HEK293 (cell line): ENCODE results near the gene PTPRG.

Experiments used
- CTCF ChIA-PET: fragments of 350-600 bp; formaldehyde crosslinking; extraction: SDS; loops from one replicate; lab custom pipeline; 2021; ENCODE audit warnings: antibody characterized with exemption; lab: Yijun Ruan, JAX
- POLR2A ChIA-PET: fragments of 300-600 bp; formaldehyde crosslinking; extraction: SDS; loops from one replicate; lab custom pipeline; 2020; ENCODE audit warnings: antibody characterized with exemption, inconsistent platforms; lab: Yijun Ruan, JAX
- H3K27ac ChIP-seq: fragments of 200-500 bp; sonication (Bioruptor generic); 2 replicates; pipeline ENCODE4 v1.5.1; 2014; ENCODE audit warnings: low read depth, low read length, control low read depth, inconsistent platforms; ENCODE audit errors: extremely low read depth
- H3K36me3 ChIP-seq, 2 experiments: fragments of 200-500 bp in 1 of 2; sonication (Bioruptor generic) in 1 of 2; 1 replicate in 1 of 2; 2 replicates in 1 of 2; pipeline ENCODE4 v1.5.1; 2014 to 2017; ENCODE audit warnings: inconsistent platforms in 2 of 2, low read length in 2 of 2; ENCODE audit not compliant: control insufficient read depth in 2 of 2, insufficient read depth in 1 of 2
- H3K4me1 ChIP-seq: fragments of 200-500 bp; sonication (Bioruptor generic); 2 replicates; pipeline ENCODE4 v1.5.1; 2014; ENCODE audit warnings: mild to moderate bottlenecking, low read length, inconsistent platforms; ENCODE audit not compliant: control insufficient read depth, insufficient read depth
- H3K4me3 ChIP-seq: 2 replicates; pipeline ENCODE4 v1.5.1; 2011; ENCODE audit warnings: low read depth, mild to moderate bottlenecking, control low read depth, low read length, moderate library complexity
- H3K9me3 ChIP-seq: fragments of 200-500 bp; sonication (Bioruptor generic); 2 replicates; pipeline ENCODE4 v1.5.1; 2014; ENCODE audit warnings: low read depth, low read length, inconsistent platforms; ENCODE audit not compliant: control insufficient read depth, insufficient read depth
- AEBP2 ChIP-seq: fragments of 450-650 bp; formaldehyde crosslinking; IDR thresholded peaks from 2 replicates; pipeline ENCODE4 v1.5.1; 2016; ENCODE audit warnings: missing biosample characterization, missing genetic modification characterization, borderline replicate concordance
- BCL6B ChIP-seq: fragments of 450-650 bp; formaldehyde crosslinking; IDR thresholded peaks from 2 replicates; pipeline ENCODE4 v1.5.1; 2017; ENCODE audit warnings: missing biosample characterization, missing genetic modification characterization
- HOXA7 ChIP-seq: sonication (generic); formaldehyde crosslinking; IDR thresholded peaks from 2 replicates; pipeline ENCODE4 v1.8.1; 2022; ENCODE audit warnings: missing genetic modification reagents, borderline replicate concordance
- PRDM1 ChIP-seq: fragments of 450-650 bp; formaldehyde crosslinking; IDR thresholded peaks from 2 replicates; pipeline ENCODE4; 2016; ENCODE audit warnings: missing biosample characterization, missing genetic modification characterization
- ZBTB20 ChIP-seq: fragments of 450-650 bp; formaldehyde crosslinking; IDR thresholded peaks from 2 replicates; pipeline ENCODE4 v1.5.1; 2016; ENCODE audit warnings: missing biosample characterization, missing genetic modification characterization
- ZBTB26 ChIP-seq: fragments of 450-650 bp; formaldehyde crosslinking; optimal IDR thresholded peaks from 2 replicates; pipeline ENCODE3; 2016; ENCODE audit warnings: missing biosample characterization, mild to moderate bottlenecking, missing genetic modification characterization
- ZBTB8A ChIP-seq: fragments of 450-650 bp; formaldehyde crosslinking; IDR thresholded peaks from 2 replicates; pipeline ENCODE4 v1.5.1; 2016; ENCODE audit warnings: missing biosample characterization, missing genetic modification characterization
- ZFHX2 ChIP-seq: fragments of 450-650 bp; formaldehyde crosslinking; conservative IDR thresholded peaks from 2 replicates; pipeline ENCODE4 v1.5.1; 2016; ENCODE audit warnings: missing biosample characterization, missing genetic modification characterization
- ZNF155 ChIP-seq: fragments of 450-650 bp; formaldehyde crosslinking; IDR thresholded peaks from 2 replicates; pipeline ENCODE4 v1.5.1; 2016; ENCODE audit warnings: missing biosample characterization, missing genetic modification characterization
- ZNF2 ChIP-seq: fragments of 450-650 bp; formaldehyde crosslinking; IDR thresholded peaks from 2 replicates; pipeline ENCODE4 v1.5.1; 2016; ENCODE audit warnings: missing biosample characterization, missing genetic modification characterization
- ZNF221 ChIP-seq: fragments of 450-650 bp; formaldehyde crosslinking; IDR thresholded peaks from 2 replicates; pipeline ENCODE4 v1.5.1; 2017; ENCODE audit warnings: missing biosample characterization, missing genetic modification characterization, borderline replicate concordance
- ZNF24 ChIP-seq: fragments of 450-650 bp; formaldehyde crosslinking; IDR thresholded peaks from 2 replicates; pipeline ENCODE4 v1.5.1; 2016; ENCODE audit warnings: missing biosample characterization, missing genetic modification characterization
- ZNF449 ChIP-seq: fragments of 450-650 bp; formaldehyde crosslinking; IDR thresholded peaks from 2 replicates; pipeline ENCODE4 v1.5.1; 2017; ENCODE audit warnings: missing biosample characterization, mild to moderate bottlenecking, missing genetic modification characterization, moderate library complexity
- ZNF501 ChIP-seq: fragments of 450-650 bp; formaldehyde crosslinking; IDR thresholded peaks from 2 replicates; pipeline ENCODE4 v1.5.1; 2016; ENCODE audit warnings: missing biosample characterization, missing genetic modification characterization
- ZNF621 ChIP-seq: fragments of 450-650 bp; formaldehyde crosslinking; IDR thresholded peaks from 2 replicates; pipeline ENCODE4 v1.5.1; 2017; ENCODE audit warnings: missing biosample characterization, missing genetic modification characterization
- ZNF639 ChIP-seq: fragments of 450-650 bp; formaldehyde crosslinking; IDR thresholded peaks from 2 replicates; pipeline ENCODE4 v1.5.1; 2016; ENCODE audit warnings: missing biosample characterization, missing genetic modification characterization

The PTPRG gene

GRCh38 chr3:62003835-62004234 lies 442.5 kb downstream of the PTPRG start:
- Histone ChIP-seq H3K36me3 (peaks cover 0 to 9% of the 10 kb centered on the region in 2 experiments; a peak in 1 of 3 replicates), H3K4me1 (no peaks in the 10 kb centered on the region), H3K4me3 (no peak overlapping the region), H3K9me3 (no peaks in the 10 kb centered on the region), H3K27ac (no peak overlapping the region)
- ChIA-PET CTCF (interaction anchor here (1.1 kb wide), 1 partner anchor 11 kb away, joined by 3 read pairs; no protein-coding TSS in a partner anchor), POLR2A (no interaction called here)
- TF ChIP-seq ZNF621 (tag by site-specific recombination) (no peak), PRDM1 (tag by site-specific recombination) (no peak), ZBTB26 (no peak), ZNF501 (tag by site-specific recombination) (no peak), ZNF639 (tag by site-specific recombination) (no peak)

- POLR2A ChIA-PET: no interaction called here
Observed at GRCh38 chr3:62007036-62007435, 445.7 kb downstream of the PTPRG start.

GRCh38 chr3:62010989-62011388 lies 449.6 kb downstream of the PTPRG start:
- no peak overlapping the region for H3K27ac ChIP-seq
- CTCF ChIA-PET: no interaction called here
- POLR2A ChIA-PET: no interaction called here
- peaks cover 0 to 4% of the 10 kb centered on the region in 2 experiments; a peak in 1 of 3 replicates for H3K36me3 ChIP-seq
- H3K9me3 ChIP-seq: no peaks in the 10 kb centered on the region
- H3K4me1 ChIP-seq: no peaks in the 10 kb centered on the region
- TF ChIP-seq ZNF24 (tag by site-specific recombination): no peak
- TF ChIP-seq ZNF2 (tag by site-specific recombination): no peak
- TF ChIP-seq ZBTB8A: no peak
- TF ChIP-seq ZNF449 (tag by site-specific recombination): no peak
- no peak for TF ChIP-seq ZFHX2 (tag by site-specific recombination)
- TF ChIP-seq HOXA7 (CRISPR knock-in tag): no peak
- no peak for TF ChIP-seq ZNF621 (tag by site-specific recombination)
- TF ChIP-seq ZNF221 (tag by site-specific recombination): no peak
- no peak for TF ChIP-seq ZBTB20 (tag by site-specific recombination)
- TF ChIP-seq AEBP2: no peak
- no peak for TF ChIP-seq ZNF155 (tag by site-specific recombination)
- no peak overlapping the region for H3K4me3 ChIP-seq

More at GRCh38 chr3:62007036-62007435, 445.7 kb downstream of the PTPRG start:
- CTCF ChIA-PET: no interaction called here
- TF ChIP-seq BCL6B (peak; percentile 74; the same call in 1 of the 2 replicates), PRDM1 (tag by site-specific recombination) (no peak)
- TF ChIP-seq, all 188 proteins: peak for 1
- Histone ChIP-seq H3K4me3 (no peak overlapping the region), H3K4me1 (no peaks in the 10 kb centered on the region), H3K36me3 (peaks cover 0 to 13% of the 10 kb centered on the region in 2 experiments; a peak in 1 of 3 replicates), H3K27ac (no peak overlapping the region), H3K9me3 (no peaks in the 10 kb centered on the region)
